Measurements from ENCODE around the gene ARSB.

DNA sequence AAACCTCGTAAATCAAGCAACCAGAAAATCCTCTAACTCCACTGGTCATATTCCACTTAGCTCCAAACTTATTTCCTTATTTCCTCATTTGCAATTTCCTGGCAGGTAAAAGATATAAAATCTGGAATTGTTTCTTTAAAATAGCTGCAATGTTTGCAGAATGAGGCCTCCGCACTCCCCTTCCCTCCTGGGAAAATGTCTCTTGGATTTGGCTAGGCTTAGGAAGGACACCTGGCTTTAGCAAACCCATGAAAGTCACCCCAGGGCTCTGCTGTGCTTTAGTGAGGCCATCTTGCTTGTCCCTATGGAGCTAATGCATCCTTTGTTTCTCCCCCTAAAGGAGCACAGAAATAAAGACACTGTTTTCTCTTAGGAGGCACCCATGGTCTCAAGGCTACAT is 10.5 kb downstream of the ARSB start:
- TF ChIP-seq CTCF (IDR thresholded peaks at IDR 0.05), result no peak
- TF ChIP-seq POLR2A (IDR thresholded peaks at IDR 0.05), result no peak
- TF ChIP-seq POLR2AphosphoS5 (IDR thresholded peaks at IDR 0.05), result no peak
- TF ChIP-seq EP300 (IDR thresholded peaks at IDR 0.05), result no peak

Measured in gastroesophageal sphincter (tissue), 3 donors.